ENCODE results near the gene SPHK2.

- TF ChIP-seq CTCF (IDR thresholded peaks at IDR 0.05) (no peak), POLR2A (IDR thresholded peaks at IDR 0.05; ENCODE audit: low read depth) (no peak), POLR2AphosphoS5 (IDR thresholded peaks at IDR 0.05) (no peak), EP300 (IDR thresholded peaks at IDR 0.05) (no peak)
These were observed 7.4 kb upstream of the SPHK2 start for GRCh38 chr19:48611872-48612271.

Measured in esophagus muscularis mucosa (tissue), 4 donors.